Mesenchymal stem cell (in vitro differentiated cells and primary cell): ENCODE data around the gene TIE1.

ENCODE experiments used
- DNase-seq: peaks from one replicate; pipeline ENCODE4 v3.0.0-alpha.2; 2013
- H2AFZ ChIP-seq: one replicate; pipeline ENCODE4 v1.6.1; 2013; ENCODE audit warnings: low read depth, mild to moderate bottlenecking, control low read depth, inconsistent platforms, low read length, moderate library complexity
- H2AK5ac ChIP-seq: 2 replicates; pipeline ENCODE4 v1.6.1; 2013; ENCODE audit warnings: low read length, moderate library complexity, mild to moderate bottlenecking, inconsistent platforms; ENCODE audit not compliant: severe bottlenecking
- H2BK120ac ChIP-seq: one replicate; pipeline ENCODE4 v1.6.1; 2013; ENCODE audit warnings: low read depth, mild to moderate bottlenecking, inconsistent platforms, low read length, moderate library complexity
- H2BK12ac ChIP-seq, 2 experiments: one replicate each; pipeline ENCODE4 v1.6.1; 2013; ENCODE audit warnings: inconsistent platforms in 2 of 2, low read length in 2 of 2, mild to moderate bottlenecking in 2 of 2, moderate library complexity in 2 of 2, control low read depth in 1 of 2
- H2BK15ac ChIP-seq: one replicate; pipeline ENCODE4 v1.6.1; 2013; ENCODE audit warnings: mild to moderate bottlenecking, low read depth, inconsistent platforms; ENCODE audit not compliant: poor library complexity, severe bottlenecking
- H2BK5ac ChIP-seq: 2 replicates; pipeline ENCODE4 v1.6.1; 2013; ENCODE audit warnings: low read depth, mild to moderate bottlenecking, low read length, control low read depth, inconsistent platforms; ENCODE audit not compliant: poor library complexity, severe bottlenecking
- H3K14ac ChIP-seq, 2 experiments: one replicate each; pipeline ENCODE4 v1.6.1; 2013; ENCODE audit warnings: inconsistent platforms in 2 of 2, low read length in 2 of 2, control low read depth in 1 of 2, mild to moderate bottlenecking in 1 of 2, moderate library complexity in 1 of 2
- H3K18ac ChIP-seq, 2 experiments: one replicate each; pipeline ENCODE4 v1.6.1; 2013; ENCODE audit warnings: inconsistent platforms in 2 of 2, low read length in 2 of 2, control low read depth in 1 of 2, low read depth in 1 of 2, mild to moderate bottlenecking in 1 of 2
- H3K23ac ChIP-seq, 2 experiments: one replicate each; pipeline ENCODE4 v1.6.1; 2013; ENCODE audit warnings: inconsistent platforms in 2 of 2, low read length in 2 of 2, mild to moderate bottlenecking in 2 of 2, moderate library complexity in 2 of 2, control low read depth in 1 of 2
- H3K27ac ChIP-seq: 2 replicates; pipeline ENCODE4 v1.5.1; 2013; ENCODE audit warnings: mild to moderate bottlenecking, moderate library complexity, low read length, control low read depth, inconsistent platforms; ENCODE audit not compliant: poor library complexity, severe bottlenecking
- H3K27me3 ChIP-seq, 2 experiments: 2 replicates each; pipeline versions ENCODE4 v1.6.1 to v1.7.0; 2013; ENCODE audit warnings: low read length in 2 of 2, mild to moderate bottlenecking in 2 of 2, moderate library complexity in 2 of 2, control low read depth in 1 of 2, inconsistent platforms in 1 of 2; ENCODE audit not compliant: control insufficient read depth in 1 of 2, insufficient read depth in 1 of 2
- H3K36me3 ChIP-seq, 2 experiments: 2 replicates each; pipeline versions ENCODE4 v1.6.1 to v1.7.0; 2013; ENCODE audit warnings: low read length in 2 of 2, control low read depth in 1 of 2, inconsistent platforms in 1 of 2, low read depth in 1 of 2, mild to moderate bottlenecking in 1 of 2; ENCODE audit not compliant: insufficient read depth in 2 of 2, control insufficient read depth in 1 of 2
- H3K4ac ChIP-seq, 2 experiments: one replicate each; pipeline ENCODE4 v1.6.1; 2013; ENCODE audit warnings: inconsistent platforms in 2 of 2, low read length in 2 of 2, mild to moderate bottlenecking in 2 of 2, moderate library complexity in 2 of 2, control low read depth in 1 of 2, low read depth in 1 of 2
- H3K4me1 ChIP-seq: 2 replicates; pipeline ENCODE4 v1.6.1; 2013; ENCODE audit warnings: low read depth, low read length, control low read depth; ENCODE audit not compliant: control insufficient read depth, insufficient read depth
- H3K4me2 ChIP-seq: 2 replicates; pipeline ENCODE4 v1.6.1; 2013; ENCODE audit warnings: low read length, mild to moderate bottlenecking, inconsistent platforms; ENCODE audit not compliant: poor library complexity, severe bottlenecking
- H3K4me3 ChIP-seq, 2 experiments: 2 replicates each; pipeline versions ENCODE4 v1.5.1 to v1.7.0; 2013; ENCODE audit warnings: low read length in 2 of 2, mild to moderate bottlenecking in 2 of 2, control low read depth in 1 of 2, low read depth in 1 of 2; ENCODE audit not compliant: insufficient read depth in 1 of 2
- H3K79me1 ChIP-seq: replicated peaks from 2 replicates; pipeline ENCODE4 v1.6.1; 2013; ENCODE audit warnings: mild to moderate bottlenecking, control low read depth, low read length, inconsistent platforms; ENCODE audit not compliant: poor library complexity, severe bottlenecking
- H3K9ac ChIP-seq: 2 replicates; pipeline ENCODE4 v1.7.0; 2013; ENCODE audit warnings: mild to moderate bottlenecking, low read length, moderate library complexity
- H3K9me3 ChIP-seq: 2 replicates; pipeline ENCODE4 v1.7.0; 2013; ENCODE audit warnings: mild to moderate bottlenecking, low read length; ENCODE audit not compliant: control insufficient read depth
- H4K8ac ChIP-seq: one replicate; pipeline ENCODE4 v1.6.1; 2013; ENCODE audit warnings: inconsistent platforms, mild to moderate bottlenecking, low read length, moderate library complexity
- H4K91ac ChIP-seq: one replicate; pipeline ENCODE4 v1.6.1; 2013; ENCODE audit warnings: mild to moderate bottlenecking, low read length, inconsistent platforms
- WGBS: methylation state at CpG from one replicate; pipeline ENCODE4 v1.1.7; 2013; ENCODE audit warnings: mixed read lengths; 5-methylcytosine and 5-hydroxymethylcytosine counted together

The TIE1 gene

DNA sequence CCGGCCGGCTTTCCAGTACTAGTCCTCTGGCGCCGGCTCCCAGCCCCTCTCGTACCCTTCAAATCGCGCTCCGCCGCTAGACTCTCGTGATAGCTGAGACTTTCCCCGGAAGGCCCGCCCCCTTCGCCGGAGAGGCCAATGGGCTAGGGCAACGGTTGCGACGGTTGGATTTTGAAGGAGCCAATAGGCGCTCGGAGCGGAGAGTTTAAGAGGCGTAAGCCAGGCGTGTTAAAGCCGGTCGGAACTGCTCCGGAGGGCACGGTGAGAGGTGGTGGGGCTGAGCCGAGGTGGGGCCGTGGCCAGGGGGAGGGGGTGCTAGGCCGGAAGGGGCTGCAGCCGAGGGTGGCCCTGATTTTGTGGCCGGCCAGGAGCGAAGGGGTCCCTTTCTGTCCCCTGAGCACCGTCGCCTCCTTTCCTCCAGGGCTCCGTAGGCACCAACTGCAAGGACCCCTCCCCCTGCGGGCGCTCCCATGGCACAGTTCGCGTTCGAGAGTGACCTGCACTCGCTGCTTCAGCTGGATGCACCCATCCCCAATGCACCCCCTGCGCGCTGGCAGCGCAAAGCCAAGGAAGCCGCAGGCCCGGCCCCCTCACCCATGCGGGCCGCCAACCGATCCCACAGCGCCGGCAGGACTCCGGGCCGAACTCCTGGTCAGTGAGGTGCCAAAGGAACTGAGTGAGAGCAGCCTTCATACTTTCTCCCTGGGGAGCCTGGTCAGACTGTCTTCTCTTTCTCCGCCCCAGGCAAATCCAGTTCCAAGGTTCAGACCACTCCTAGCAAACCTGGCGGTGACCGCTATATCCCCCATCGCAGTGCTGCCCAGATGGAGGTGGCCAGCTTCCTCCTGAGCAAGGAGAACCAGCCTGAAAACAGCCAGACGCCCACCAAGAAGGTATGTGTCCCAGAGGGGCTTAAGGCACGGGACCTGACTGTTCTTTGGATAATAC lies 58.2 kb downstream of the TIE1 start, which contains the start of gene CDC20:
TSS of gene CDC20 (plus strand) at position 236 of the 948 bp plus-strand sequence. CDS start at position 471, 235 bp downstream.
- peak within 1 kb of the TSS; percentile 47 for H4K8ac ChIP-seq
- peak within 1 kb of the TSS; percentile 93 for H3K9ac ChIP-seq
- 1% methylated on average over 58 of the region's 59 CpGs for WGBS
- H2BK5ac ChIP-seq, result no peak within 1 kb of the TSS
- H3K14ac ChIP-seq, result no peak within 1 kb of the TSS
- peaks cover 28 to 41% of the 10 kb centered on the region in 2 experiments for H3K36me3 ChIP-seq
- peak within 1 kb of the TSS; percentile 80 for H4K91ac ChIP-seq
- H3K9me3 ChIP-seq, result no peaks in the 10 kb centered on the region
- peaks cover 5% of the 10 kb centered on the region for H3K79me1 ChIP-seq
- H2BK12ac ChIP-seq, result no peak within 1 kb of the TSS
- peak within 1 kb of the TSS; percentile 71 to 88 for H3K4me3 ChIP-seq
- peak within 1 kb of the TSS; percentile 91 for H3K4me2 ChIP-seq
- no peak within 1 kb of the TSS for H2BK120ac ChIP-seq
- no peak within 1 kb of the TSS for H2AK5ac ChIP-seq
- H3K4me1 ChIP-seq, result peaks cover 17% of the 10 kb centered on the region
- H2AFZ ChIP-seq, result peak within 1 kb of the TSS; percentile 7
- no peaks in the 10 kb centered on the region for H3K27me3 ChIP-seq
- no peak within 1 kb of the TSS for H3K23ac ChIP-seq
- peak; percentile 97 for DNase-seq
- peak within 1 kb of the TSS; percentile 93 for H3K27ac ChIP-seq
- H2BK15ac ChIP-seq, result peak within 1 kb of the TSS; percentile 8
- peak within 1 kb of the TSS; percentile 56 to 64 for H3K18ac ChIP-seq
- peak within 1 kb of the TSS; percentile 1 to 42 for H3K4ac ChIP-seq

- H3K18ac ChIP-seq, result no peak overlapping the region
- WGBS, result 57% methylated on average over 10 of the region's 11 CpGs
- H2BK120ac ChIP-seq, result no peak overlapping the region
These were observed 58.9 kb downstream of the TIE1 start for GRCh38 chr1:43359696-43360095.

DNA sequence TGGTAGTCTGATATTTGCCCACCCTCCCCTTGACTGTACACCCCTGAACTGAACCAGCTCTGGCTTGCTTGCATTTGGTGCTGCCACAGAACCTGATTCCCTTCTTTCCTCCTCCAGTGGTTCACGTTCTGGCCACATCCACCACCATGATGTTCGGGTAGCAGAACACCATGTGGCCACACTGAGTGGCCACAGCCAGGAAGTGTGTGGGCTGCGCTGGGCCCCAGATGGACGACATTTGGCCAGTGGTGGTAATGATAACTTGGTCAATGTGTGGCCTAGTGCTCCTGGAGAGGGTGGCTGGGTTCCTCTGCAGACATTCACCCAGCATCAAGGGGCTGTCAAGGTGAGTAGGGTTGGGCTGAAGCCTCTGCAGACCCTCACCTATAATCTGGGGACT lies 59.8 kb downstream of the TIE1 start:
- Histone ChIP-seq H3K9ac (peak overlapping the region; percentile 85), H3K14ac (no peak overlapping the region), H2AK5ac (no peak overlapping the region), H3K4me1 (peaks cover 19% of the 10 kb centered on the region), H3K27me3 (no peaks in the 10 kb centered on the region), H3K4me2 (no peak overlapping the region), H3K9me3 (no peaks in the 10 kb centered on the region), H2BK5ac (no peak overlapping the region), H3K79me1 (peaks cover 8% of the 10 kb centered on the region), H3K18ac (no peak overlapping the region), H2BK12ac (no peak overlapping the region), H2BK15ac (no peak overlapping the region), H3K4ac (no peak overlapping the region), H2AFZ (no peak overlapping the region), H4K8ac (peak overlapping the region; percentile 27), H3K27ac (no peak overlapping the region), H4K91ac (no peak overlapping the region), H2BK120ac (no peak overlapping the region), H3K36me3 (peaks cover 44 to 57% of the 10 kb centered on the region in 2 experiments), H3K23ac (no peak overlapping the region), H3K4me3 (peak overlapping the region in 1 of 2 experiments; percentile 78)
- WGBS, result 81% methylated on average over 4 of the region's 4 CpGs
- DNase-seq, result no peak

More at GRCh38 chr1:43359696-43360095, 58.9 kb downstream of the TIE1 start:
- H2BK12ac ChIP-seq, result no peak overlapping the region
- H2BK5ac ChIP-seq, result no peak overlapping the region
- peak overlapping the region; percentile 85 for H3K9ac ChIP-seq
- no peak overlapping the region for H4K8ac ChIP-seq
- H3K23ac ChIP-seq, result no peak overlapping the region
- H3K4me1 ChIP-seq, result peaks cover 17% of the 10 kb centered on the region
- no peak for DNase-seq
- H2AFZ ChIP-seq, result no peak overlapping the region
- H3K36me3 ChIP-seq, result peaks cover 34 to 48% of the 10 kb centered on the region in 2 experiments
- H2AK5ac ChIP-seq, result no peak overlapping the region
- H4K91ac ChIP-seq, result no peak overlapping the region
- H3K79me1 ChIP-seq, result peaks cover 5% of the 10 kb centered on the region
- no peak overlapping the region for H2BK15ac ChIP-seq
- no peaks in the 10 kb centered on the region for H3K9me3 ChIP-seq
- H3K4me3 ChIP-seq, result peak overlapping the region in 1 of 2 experiments; percentile 78
- no peaks in the 10 kb centered on the region for H3K27me3 ChIP-seq
- no peak overlapping the region for H3K27ac ChIP-seq
- H3K14ac ChIP-seq, result no peak overlapping the region
- H3K4ac ChIP-seq, result no peak overlapping the region
- peak overlapping the region; percentile 91 for H3K4me2 ChIP-seq

GRCh38 chr1:43363283-43363934 lies 62.6 kb downstream of the TIE1 start:
- no peaks in the 10 kb centered on the region for H3K9me3 ChIP-seq
- peaks cover 15% of the 10 kb centered on the region for H3K79me1 ChIP-seq
- no peak overlapping the region for H2BK15ac ChIP-seq
- H2BK12ac ChIP-seq, result no peak overlapping the region
- no peak overlapping the region for H3K4me2 ChIP-seq
- H2BK5ac ChIP-seq, result no peak overlapping the region
- H4K8ac ChIP-seq, result no peak overlapping the region
- H2AFZ ChIP-seq, result no peak overlapping the region
- H2BK120ac ChIP-seq, result no peak overlapping the region
- H3K9ac ChIP-seq, result no peak overlapping the region
- H3K36me3 ChIP-seq, result peaks cover 47 to 59% of the 10 kb centered on the region in 2 experiments
- WGBS, result 69% methylated on average over 7 of the region's 9 CpGs
- no peaks in the 10 kb centered on the region for H3K27me3 ChIP-seq
- no peak overlapping the region for H3K4ac ChIP-seq
- H2AK5ac ChIP-seq, result no peak overlapping the region
- no peak overlapping the region for H3K18ac ChIP-seq
- no peak overlapping the region for H3K4me3 ChIP-seq
- no peak overlapping the region for H3K27ac ChIP-seq
- H3K14ac ChIP-seq, result no peak overlapping the region
- H3K4me1 ChIP-seq, result peaks cover 35% of the 10 kb centered on the region
- H4K91ac ChIP-seq, result no peak overlapping the region
- no peak overlapping the region for H3K23ac ChIP-seq
- DNase-seq, result no peak
